H4 (cell line): ENCODE data around the gene OLAH. TPM values are rescaled to one million over a fixed set of nuclear protein-coding genes. Genes with fewer than 3 reads are reported as not detected.

Source experiments
- total RNA-seq: library from RNA; depleted of rRNA; stranded (reverse); fragments of >200 nt; shearing (Covaris generic); gene quantifications from 2 replicates; pipeline ENCODE4 v1.2.3, GENCODE V29; 2014; rRNA removed

OLAH gene
- total RNA-seq, 1 experiment from 2014 or later: 0.74 TPM

Other genes starting within 250 kb of the OLAH start
- gene CDNF, start 205.9 kb upstream of the OLAH start, total RNA-seq: 0.10 TPM in 1 of 2 replicates, not detected in the other
- gene HSPA14, start 205.6 kb upstream of the OLAH start, total RNA-seq: 16.3 and 19.5 TPM in 2 replicates
- gene MSANTD7, start 205.6 kb upstream of the OLAH start, total RNA-seq: 17.5 and 18.4 TPM in 2 replicates
- gene SUV39H2, start 165.1 kb upstream of the OLAH start, total RNA-seq: 15.5 and 27.6 TPM in 2 replicates
- gene DCLRE1C, start 89.8 kb upstream of the OLAH start, total RNA-seq: 3.5 and 6.6 TPM in 2 replicates
- 1.2 and 1.9 TPM in 2 replicates for gene MEIG1, start 84.6 kb upstream of the OLAH start, total RNA-seq
- 1.6 and 1.7 TPM in 2 replicates for gene ACBD7, start 44.8 kb downstream of the OLAH start, total RNA-seq
- 10.0 and 13.1 TPM in 2 replicates for gene RPP38, start 53.4 kb downstream of the OLAH start, total RNA-seq
- 17.1 and 25.7 TPM in 2 replicates for gene NMT2, start 124.8 kb downstream of the OLAH start, total RNA-seq